NCI-H524 treated with DMSO at 0.1 percent for 48 hours (cell line): ENCODE results near the gene CCM2.

Experiments used
- DNase-seq: peaks from one replicate; lab custom pipeline; 2025; lab: John Stamatoyannopoulos, UW

CCM2 gene

DNA sequence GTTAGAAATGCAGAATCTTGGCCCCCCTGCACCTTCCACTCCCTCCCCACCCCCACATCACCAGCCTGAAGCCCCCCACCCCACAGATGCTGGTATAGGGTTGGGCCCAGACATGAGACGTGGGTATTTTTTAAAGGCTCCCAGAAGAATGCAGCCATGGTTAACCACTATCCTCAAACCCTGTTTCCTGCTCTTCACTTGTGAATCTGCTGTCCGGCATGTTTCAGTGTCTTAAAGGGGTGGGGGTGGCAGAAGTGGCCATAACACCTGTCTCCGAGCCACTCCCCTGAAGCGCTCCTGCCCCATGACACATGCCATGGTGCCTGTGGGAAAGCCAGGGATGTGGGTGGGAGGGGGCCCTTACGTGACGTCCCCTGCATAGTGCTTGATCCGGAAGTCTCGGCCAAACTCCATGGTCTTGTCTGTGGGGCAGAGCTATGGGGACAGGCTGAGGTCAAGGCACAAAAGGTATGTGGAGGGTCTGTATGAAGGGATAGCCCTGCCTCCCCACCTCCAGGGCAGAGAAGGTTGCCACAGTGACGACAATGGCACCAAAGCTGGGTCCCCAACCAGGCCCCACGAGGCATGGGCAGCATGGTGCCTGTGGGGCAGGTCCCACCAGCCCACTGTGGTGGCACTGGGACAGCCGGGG lies 30.8 kb upstream of the CCM2 start:
- DNase-seq, result no peak

- DNase-seq, result no peak
Measured at GRCh38 chr7:44969701-44970522, 30.1 kb upstream of the CCM2 start.

DNA sequence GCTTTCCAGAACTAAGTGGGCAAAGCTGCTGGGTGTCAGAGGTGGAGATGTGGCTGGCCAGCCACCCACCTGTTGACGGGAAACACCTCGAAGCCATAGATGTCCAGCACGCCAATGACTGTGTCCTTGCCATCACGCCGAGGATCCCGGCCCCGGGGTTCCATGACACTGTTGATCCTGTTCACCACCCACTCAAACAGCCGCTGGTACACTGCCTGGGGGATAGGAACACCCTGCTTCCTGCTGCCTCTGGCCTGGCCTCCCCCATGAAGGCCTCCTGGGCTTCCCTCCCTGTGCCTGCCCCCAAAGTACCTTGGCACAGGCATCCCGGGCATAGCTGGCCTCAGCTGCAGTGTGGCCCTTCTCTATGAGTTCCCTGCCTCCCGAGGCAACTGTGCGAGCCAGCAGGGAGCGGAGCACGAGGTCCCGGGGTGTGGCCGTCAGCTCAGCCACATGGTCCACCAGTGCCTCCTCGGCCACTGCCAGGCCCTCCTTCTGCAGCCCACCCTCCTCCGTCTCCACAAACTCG lies 29.4 kb upstream of the CCM2 start:
- no peak for DNase-seq

GRCh38 chr7:44971188-44971901 lies 28.7 kb upstream of the CCM2 start:
- no peak for DNase-seq

DNA sequence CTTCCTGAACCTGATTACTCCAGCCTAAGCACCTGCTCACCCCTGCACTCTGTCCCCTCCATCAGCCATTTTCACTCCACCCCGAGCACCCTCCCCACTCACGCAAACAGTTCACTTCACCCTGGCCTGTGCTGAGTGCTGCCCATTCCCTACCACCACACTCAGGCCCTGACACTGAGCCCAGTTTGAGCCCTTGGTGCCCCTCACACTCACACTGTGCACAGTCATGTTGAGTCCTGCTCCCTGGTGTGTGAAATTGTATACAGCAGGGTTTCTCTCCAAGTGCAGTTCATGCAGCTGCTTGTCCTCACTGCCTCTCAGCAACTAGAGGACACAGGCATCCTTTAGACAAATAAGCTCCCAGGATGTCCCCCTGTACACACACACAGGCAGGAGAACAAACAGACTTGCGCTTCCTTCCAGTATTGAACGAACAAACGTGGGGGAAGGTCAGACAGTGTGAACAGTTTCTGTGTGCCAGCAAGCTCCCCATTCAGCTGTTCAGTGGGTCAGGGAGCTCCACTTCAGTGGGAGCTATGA lies 28.0 kb upstream of the CCM2 start:
- no peak for DNase-seq

DNA sequence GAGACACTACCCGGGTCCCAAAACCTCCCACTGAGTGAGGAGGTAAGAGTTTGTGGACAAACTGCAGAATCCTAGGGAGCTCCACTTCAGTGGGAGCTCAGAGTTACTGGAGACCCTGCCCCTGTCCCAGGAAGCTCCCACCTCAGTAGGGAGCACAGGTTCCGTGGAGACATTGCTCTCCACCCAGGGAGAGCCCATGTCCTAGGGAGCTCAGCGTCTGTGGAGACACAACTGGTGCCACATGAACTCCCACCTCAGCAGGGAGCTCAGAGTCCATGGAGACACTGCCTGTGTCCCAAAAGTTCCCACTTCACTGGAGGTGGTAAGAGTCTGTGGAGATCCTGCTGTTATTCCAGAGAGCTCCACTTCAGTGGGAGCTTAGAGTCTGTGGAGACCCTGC lies 27.4 kb upstream of the CCM2 start:
- DNase-seq, result no peak

- no peak for DNase-seq
Measured at GRCh38 chr7:44973610-44974401, 26.2 kb upstream of the CCM2 start.

- DNase-seq, result no peak
Measured at GRCh38 chr7:44974549-44974948, 25.5 kb upstream of the CCM2 start.

DNA sequence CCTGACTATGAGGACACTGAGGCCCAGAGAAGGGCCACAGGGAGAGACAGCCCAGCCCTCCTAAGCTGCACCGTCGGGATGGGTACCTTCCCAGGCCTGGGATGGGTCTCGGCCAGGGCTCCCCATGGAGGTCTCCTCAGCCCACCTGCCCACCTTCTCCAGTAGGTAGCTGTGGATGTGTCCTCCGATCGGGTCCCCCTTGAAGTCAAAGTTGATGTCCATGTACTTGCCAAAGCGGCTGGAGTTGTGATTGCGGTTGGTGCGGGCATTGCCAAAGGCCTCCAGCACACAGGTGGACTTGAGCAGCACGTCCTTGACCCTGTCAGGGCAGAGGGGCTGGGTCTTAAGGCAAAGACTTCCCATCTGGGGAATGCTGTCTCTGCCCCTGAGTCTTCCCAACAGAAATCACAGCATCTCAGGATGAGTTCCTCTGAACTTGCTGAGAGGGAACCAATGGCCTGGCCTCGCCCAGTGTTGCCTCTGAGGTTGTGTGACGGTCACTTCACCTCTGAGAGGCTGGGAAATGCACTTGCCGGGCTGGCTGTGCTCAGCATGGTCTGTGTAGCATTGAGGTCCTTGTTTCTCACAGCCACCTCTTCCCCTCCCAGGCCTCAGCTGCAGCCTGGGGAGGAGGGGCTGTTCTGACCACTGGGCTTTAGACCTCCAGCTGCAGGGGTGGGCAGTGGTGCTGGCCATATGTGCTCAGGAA lies 24.5 kb upstream of the CCM2 start:
- DNase-seq, result no peak

GRCh38 chr7:44976040-44976745 lies 23.8 kb upstream of the CCM2 start:
- no peak for DNase-seq

DNA sequence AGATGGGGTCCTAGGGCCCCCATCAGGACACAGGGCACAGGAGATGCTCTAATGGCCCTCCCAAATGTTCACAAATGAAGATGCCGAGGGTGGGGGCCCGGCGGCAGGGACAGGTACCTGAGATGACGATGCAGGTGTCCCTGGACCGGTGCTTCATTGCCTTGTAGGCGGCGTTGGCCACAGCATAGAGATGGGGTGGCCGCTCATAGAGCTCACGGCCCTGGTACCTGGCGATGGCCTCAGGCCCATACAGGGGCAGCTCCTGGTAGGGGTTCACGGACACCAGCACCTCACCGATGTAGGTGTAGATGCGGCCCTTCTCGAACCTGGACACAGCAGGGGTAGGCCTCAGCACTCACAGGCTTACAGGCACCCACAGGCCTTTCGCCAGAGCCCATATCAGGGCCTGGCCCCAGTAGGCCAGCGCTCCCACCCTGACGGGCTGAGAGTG lies 23.2 kb upstream of the CCM2 start:
- DNase-seq, result no peak

GRCh38 chr7:44977304-44977958 lies 22.6 kb upstream of the CCM2 start:
- DNase-seq, result no peak

DNA sequence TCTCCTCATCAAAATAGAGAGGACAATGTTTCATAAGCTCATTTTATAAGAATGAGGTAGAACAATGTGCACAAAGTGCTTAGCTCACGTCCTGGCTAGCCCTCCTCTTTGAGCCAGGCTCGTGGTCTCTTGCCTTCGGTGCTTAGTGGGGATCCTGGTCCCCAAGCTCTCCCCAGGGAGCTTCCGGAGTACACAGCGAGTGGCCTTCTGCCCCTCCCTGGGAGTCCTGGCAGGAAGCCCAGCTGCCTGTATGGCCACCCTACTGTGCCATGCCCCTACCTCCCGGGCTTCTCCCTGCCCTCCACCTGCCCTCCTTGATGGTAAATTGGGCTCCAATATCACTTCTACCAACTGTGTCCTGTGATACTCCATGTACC lies 22.1 kb upstream of the CCM2 start:
- DNase-seq, result no peak

GRCh38 chr7:44978511-44979366 lies 21.3 kb upstream of the CCM2 start, which contains the start of gene MYO1G:
Gene MYO1G (minus strand): TSS chr7:44979015. CDS start chr7:44978961, 54 bp downstream.
- DNase-seq, result no peak

- no peak for DNase-seq
Measured at GRCh38 chr7:44979481-44980392, 20.3 kb upstream of the CCM2 start.

GRCh38 chr7:44980393-44981034 lies 19.5 kb upstream of the CCM2 start:
- DNase-seq, result no peak
